Measurements from ENCODE around the gene SUMO3. TPM values are rescaled to one million over a fixed set of nuclear protein-coding genes. Genes with fewer than 3 reads are reported as not detected.

The SUMO3 gene
- total RNA-seq, 5 donors from 2014 or later (not counting 1 experiment from before 2014, with no cell fraction given), result 49.1 to 77.1 (median 53.7) TPM

DNA sequence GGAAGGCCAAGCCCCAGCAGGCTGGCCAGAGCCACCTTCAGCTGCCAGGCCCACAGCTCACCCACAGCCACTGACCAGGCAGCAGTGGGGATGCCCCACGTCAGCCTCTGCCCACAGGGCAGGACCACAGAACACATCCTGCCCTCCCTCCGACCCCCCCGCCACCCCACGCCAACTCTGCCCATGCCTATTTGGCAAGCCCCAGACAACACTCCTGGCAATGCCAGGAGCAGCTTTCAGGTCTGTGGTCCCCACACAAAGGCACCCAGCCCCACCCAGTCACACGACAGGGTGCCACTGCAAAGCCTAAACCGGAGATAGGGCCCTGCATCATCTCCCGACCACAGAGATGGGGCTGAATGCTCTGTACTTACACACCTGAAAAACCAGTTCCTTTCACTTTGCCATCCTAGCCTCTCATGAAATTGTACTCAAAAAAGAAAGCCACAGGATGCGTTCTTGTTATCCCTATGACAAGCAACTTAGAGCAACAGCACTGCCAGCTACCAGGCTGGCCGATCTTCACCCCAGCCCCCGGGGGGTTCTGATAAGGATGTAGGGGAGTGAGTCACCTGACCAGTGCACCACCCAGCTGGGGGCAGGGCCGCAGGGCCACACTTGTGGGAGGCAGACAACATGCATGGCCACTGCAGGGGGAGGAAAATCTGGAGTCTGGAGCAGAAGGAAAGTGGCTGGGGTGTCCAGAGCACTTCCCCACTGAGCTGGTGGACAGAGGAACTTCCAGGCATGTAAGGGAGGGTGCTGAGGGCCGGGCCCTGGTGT lies 52.4 kb downstream of the SUMO3 start:
- peak overlapping the region in 2 of 3 donors; percentile 10 to 67 for H3K4me3 Mint-ChIP-seq
- peaks cover 0 to 27% of the 10 kb centered on the region in 2 experiments for H3K4me1 ChIP-seq (ENCODE audit: control insufficient read depth in 1 of 2, extremely low read depth in 1 of 2, insufficient read depth in 2 of 2, low read length in 2 of 2)
- DNase-seq, result peak in 33 of 35 experiments; percentile 35 to 76 (median 55)
- H3K27me3 ChIP-seq (replicated peaks in 1 of 2; ENCODE audit: control insufficient read depth in 2 of 2, extremely low read depth in 1 of 2, insufficient read depth in 2 of 2, low read length in 1 of 2), result no peaks in the 10 kb centered on the region
- ChIA-PET CTCF (interaction anchor here in 1 of 2 donors (0.5 kb wide), 1 partner anchor 1052 kb away, joined by 4 read pairs; no protein-coding TSS in a partner anchor), POLR2A (no interaction called here)
- H3K36me3 Mint-ChIP-seq, result peaks cover 13% of the 10 kb centered on the region
- H3K4me1 Mint-ChIP-seq, result peaks cover 14 to 20% (median 17%) of the 10 kb centered on the region in 3 donors
- H3K27me3 Mint-ChIP-seq, result no peaks in the 10 kb centered on the region
- peaks cover 0 to 10% of the 10 kb centered on the region in 2 donors for H3K36me3 ChIP-seq (ENCODE audit: control insufficient read depth in 2 of 2, extremely low read depth in 1 of 2, insufficient read depth in 1 of 2, low read length in 1 of 2)
- WGBS (ENCODE audit: insufficient coverage), result 23% methylated on average over 7 of the region's 12 CpGs
- peak overlapping the region; percentile 92 to 95 for H3K27ac Mint-ChIP-seq
- no peak overlapping the region for H3K4me3 ChIP-seq (ENCODE audit: control insufficient read depth in 1 of 2, extremely low read depth in 1 of 2, low read length in 1 of 2)
- H3K9me3 Mint-ChIP-seq, result no peaks in the 10 kb centered on the region
- ATAC-seq (replicated peaks in 1 of 4), result peak; percentile 85 to 98 (median 86)
- no peaks in the 10 kb centered on the region for H3K9me3 ChIP-seq
- H3K27ac ChIP-seq (ENCODE audit: low read length), result peak overlapping the region; percentile 61

DNA sequence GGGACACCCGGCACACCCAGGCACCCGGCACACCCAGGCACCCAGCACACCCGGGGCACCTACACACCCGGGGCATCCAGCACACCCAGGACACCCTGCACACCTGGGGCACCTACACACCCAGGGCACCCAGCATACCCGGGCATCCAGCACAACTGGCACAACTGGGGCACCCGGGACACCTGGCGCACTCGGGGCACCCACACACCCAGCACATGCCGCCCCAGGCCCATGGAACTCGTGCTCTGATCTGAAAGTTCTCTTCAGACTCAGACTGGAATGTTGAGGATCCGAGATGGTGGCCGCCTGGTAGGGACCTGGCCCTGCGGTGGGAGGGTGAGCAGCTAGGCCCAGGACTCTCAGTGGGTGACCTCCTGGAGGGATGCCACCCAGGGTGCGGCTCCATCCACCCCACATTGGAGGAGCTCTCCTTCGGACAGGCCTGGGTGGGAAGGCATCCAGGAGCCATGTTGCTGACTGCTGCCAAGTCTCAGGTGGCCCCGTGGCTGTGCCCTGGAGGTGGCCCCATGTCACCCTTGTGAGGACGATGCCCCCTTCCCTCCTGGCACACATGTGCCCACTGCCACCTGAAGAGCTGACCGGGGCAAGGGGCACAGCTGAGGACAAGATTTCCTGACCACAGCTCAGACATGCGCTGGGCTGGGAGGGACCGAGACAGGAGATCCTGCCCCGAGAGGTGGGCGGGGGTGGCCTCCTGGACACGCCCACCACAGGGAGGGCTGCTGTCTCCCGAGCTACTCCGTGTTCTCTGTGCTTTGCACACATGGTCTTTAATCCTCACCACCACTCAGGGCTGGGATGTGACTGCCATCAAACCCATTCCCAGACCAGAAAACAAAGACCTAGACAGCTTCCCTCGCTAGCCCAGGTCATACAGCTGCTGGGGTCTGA lies 53.3 kb downstream of the SUMO3 start:
- Histone ChIP-seq H3K27me3 (replicated peaks in 1 of 2; ENCODE audit: control insufficient read depth in 2 of 2, extremely low read depth in 1 of 2, insufficient read depth in 2 of 2, low read length in 1 of 2) (no peaks in the 10 kb centered on the region), H3K36me3 (ENCODE audit: control insufficient read depth in 2 of 2, extremely low read depth in 1 of 2, insufficient read depth in 1 of 2, low read length in 1 of 2) (peaks cover 0 to 4% of the 10 kb centered on the region in 2 donors), H3K27ac (ENCODE audit: low read length) (peak overlapping the region; percentile 32), H3K9me3 (no peaks in the 10 kb centered on the region), H3K4me1 (ENCODE audit: control insufficient read depth in 1 of 2, extremely low read depth in 1 of 2, insufficient read depth in 2 of 2, low read length in 2 of 2) (peaks cover 0 to 27% of the 10 kb centered on the region in 2 experiments), H3K4me3 (ENCODE audit: control insufficient read depth in 1 of 2, extremely low read depth in 1 of 2, low read length in 1 of 2) (no peak overlapping the region)
- H3K4me3 Mint-ChIP-seq, result peak overlapping the region in 2 of 3 donors; percentile 9 to 67
- POLR2A ChIA-PET, result no interaction called here
- 82% methylated on average over 21 of the region's 26 CpGs for WGBS (ENCODE audit: insufficient coverage)
- peaks cover 14 to 20% (median 17%) of the 10 kb centered on the region in 3 donors for H3K4me1 Mint-ChIP-seq
- no peaks in the 10 kb centered on the region for H3K27me3 Mint-ChIP-seq
- peak overlapping the region in 1 of 2 donors; percentile 92 for H3K27ac Mint-ChIP-seq
- peaks cover 7% of the 10 kb centered on the region for H3K36me3 Mint-ChIP-seq
- no peaks in the 10 kb centered on the region for H3K9me3 Mint-ChIP-seq
- ATAC-seq (replicated peaks in 1 of 4) (no peak), DNase-seq (no peak)
- CTCF ChIA-PET, result interaction anchor here in 1 of 2 donors (0.5 kb wide), 1 partner anchor 1051 kb away, joined by 4 read pairs; no protein-coding TSS in a partner anchor

- Histone ChIP-seq H3K27me3 (replicated peaks in 1 of 2; ENCODE audit: control insufficient read depth in 2 of 2, extremely low read depth in 1 of 2, insufficient read depth in 2 of 2, low read length in 1 of 2) (no peaks in the 10 kb centered on the region), H3K4me3 (ENCODE audit: control insufficient read depth in 1 of 2, extremely low read depth in 1 of 2, low read length in 1 of 2) (no peak overlapping the region), H3K4me1 (ENCODE audit: control insufficient read depth in 1 of 2, extremely low read depth in 1 of 2, insufficient read depth in 2 of 2, low read length in 2 of 2) (peaks cover 0 to 27% of the 10 kb centered on the region in 2 experiments), H3K36me3 (ENCODE audit: control insufficient read depth in 2 of 2, extremely low read depth in 1 of 2, insufficient read depth in 1 of 2, low read length in 1 of 2) (no peaks in the 10 kb centered on the region), H3K27ac (ENCODE audit: low read length) (no peak overlapping the region), H3K9me3 (no peaks in the 10 kb centered on the region)
- no peak for ATAC-seq (replicated peaks in 1 of 4)
- Mint-ChIP-seq H3K4me3 (no peak overlapping the region), H3K27me3 (no peaks in the 10 kb centered on the region), H3K4me1 (peaks cover 14 to 20% (median 17%) of the 10 kb centered on the region in 3 donors), H3K36me3 (peaks cover 5% of the 10 kb centered on the region), H3K27ac (no peak overlapping the region), H3K9me3 (no peaks in the 10 kb centered on the region)
- 86% methylated on average over 11 of the region's 25 CpGs for WGBS (ENCODE audit: insufficient coverage)
- ChIA-PET POLR2A (no interaction called here), CTCF (interaction anchor here in 1 of 2 donors (0.6 kb wide), 1 partner anchor 502 kb away, joined by 6 read pairs; the partner anchor contains the start of gene DNMT3L)
- no peak for DNase-seq
Observed at GRCh38 chr21:44763451-44764318, 54.2 kb downstream of the SUMO3 start.

- ChIA-PET CTCF (interaction anchor here in 1 of 2 donors (0.6 kb wide), 1 partner anchor 501 kb away, joined by 6 read pairs; the partner anchor contains the start of gene DNMT3L), POLR2A (no interaction called here)
- DNase-seq, result no peak
- Mint-ChIP-seq H3K4me1 (peaks cover 14 to 20% (median 17%) of the 10 kb centered on the region in 3 donors), H3K27me3 (no peaks in the 10 kb centered on the region), H3K36me3 (no peaks in the 10 kb centered on the region), H3K9me3 (no peaks in the 10 kb centered on the region), H3K4me3 (no peak overlapping the region), H3K27ac (no peak overlapping the region)
- H3K27ac ChIP-seq (ENCODE audit: low read length), result no peak overlapping the region
- H3K9me3 ChIP-seq, result no peaks in the 10 kb centered on the region
- no peaks in the 10 kb centered on the region for H3K36me3 ChIP-seq (ENCODE audit: control insufficient read depth in 2 of 2, extremely low read depth in 1 of 2, insufficient read depth in 1 of 2, low read length in 1 of 2)
- peaks cover 0 to 27% of the 10 kb centered on the region in 2 experiments for H3K4me1 ChIP-seq (ENCODE audit: control insufficient read depth in 1 of 2, extremely low read depth in 1 of 2, insufficient read depth in 2 of 2, low read length in 2 of 2)
- 81% methylated on average over 6 of the region's 8 CpGs for WGBS (ENCODE audit: insufficient coverage)
- ATAC-seq (replicated peaks in 1 of 4), result no peak
- H3K27me3 ChIP-seq (replicated peaks in 1 of 2; ENCODE audit: control insufficient read depth in 2 of 2, extremely low read depth in 1 of 2, insufficient read depth in 2 of 2, low read length in 1 of 2), result no peaks in the 10 kb centered on the region
- no peak overlapping the region for H3K4me3 ChIP-seq (ENCODE audit: control insufficient read depth in 1 of 2, extremely low read depth in 1 of 2, low read length in 1 of 2)
Observed at GRCh38 chr21:44763050-44763378, 54.8 kb downstream of the SUMO3 start.

GRCh38 chr21:44762221-44763049 lies 55.4 kb downstream of the SUMO3 start:
- no peak for ATAC-seq (replicated peaks in 1 of 4)
- Histone ChIP-seq H3K4me1 (ENCODE audit: control insufficient read depth in 1 of 2, extremely low read depth in 1 of 2, insufficient read depth in 2 of 2, low read length in 2 of 2) (peaks cover 0 to 27% of the 10 kb centered on the region in 2 experiments), H3K27ac (ENCODE audit: low read length) (no peak overlapping the region), H3K4me3 (ENCODE audit: control insufficient read depth in 1 of 2, extremely low read depth in 1 of 2, low read length in 1 of 2) (no peak overlapping the region), H3K9me3 (no peaks in the 10 kb centered on the region), H3K27me3 (replicated peaks in 1 of 2; ENCODE audit: control insufficient read depth in 2 of 2, extremely low read depth in 1 of 2, insufficient read depth in 2 of 2, low read length in 1 of 2) (no peaks in the 10 kb centered on the region), H3K36me3 (ENCODE audit: control insufficient read depth in 2 of 2, extremely low read depth in 1 of 2, insufficient read depth in 1 of 2, low read length in 1 of 2) (no peaks in the 10 kb centered on the region)
- Mint-ChIP-seq H3K9me3 (no peaks in the 10 kb centered on the region), H3K4me1 (peaks cover 14 to 20% (median 17%) of the 10 kb centered on the region in 3 donors), H3K4me3 (no peak overlapping the region), H3K27ac (no peak overlapping the region), H3K36me3 (no peaks in the 10 kb centered on the region), H3K27me3 (no peaks in the 10 kb centered on the region)
- CTCF ChIA-PET, result no interaction called here
- DNase-seq, result no peak
- POLR2A ChIA-PET, result no interaction called here
- WGBS (ENCODE audit: insufficient coverage), result 92% methylated on average over 19 of the region's 24 CpGs

Measured in T-cell (primary cell).